Ishikawa (cell line): ENCODE results near the gene RASSF6.
A peak's percentile ranks its signal among the peaks of the same experiment; 100 is the strongest.

Source experiments
- CEBPB ChIP-seq: IDR thresholded peaks from 2 replicates; pipeline ENCODE4 v1.6.1; 2012
- CREB1 ChIP-seq: IDR thresholded peaks from 2 replicates; pipeline ENCODE4 v1.6.1; 2012; ENCODE audit warnings: low read depth
- EGR1 ChIP-seq: IDR thresholded peaks from 2 replicates; pipeline ENCODE4 v1.6.1; 2012
- EP300 ChIP-seq: IDR thresholded peaks from 2 replicates; pipeline ENCODE4 v1.6.1; 2012; ENCODE audit warnings: borderline replicate concordance
- FOXM1 ChIP-seq: IDR thresholded peaks from 2 replicates; pipeline ENCODE4 v1.6.1; 2012; ENCODE audit warnings: low read depth, borderline replicate concordance
- MAX ChIP-seq: IDR thresholded peaks from 2 replicates; pipeline ENCODE4 v1.6.1; 2012
- NFIC ChIP-seq: IDR thresholded peaks from 2 replicates; pipeline ENCODE4 v1.6.1; 2012
- RAD21 ChIP-seq: IDR thresholded peaks from 2 replicates; pipeline ENCODE4 v1.6.1; 2012; ENCODE audit warnings: low read depth
- REST ChIP-seq: IDR thresholded peaks from 2 replicates; pipeline ENCODE4 v1.6.1; 2012; ENCODE audit warnings: low read depth, mild to moderate bottlenecking
- TAF1 ChIP-seq: IDR thresholded peaks from 2 replicates; pipeline ENCODE4 v1.6.1; 2012; ENCODE audit warnings: low read depth, mild to moderate bottlenecking
- TCF12 ChIP-seq: IDR thresholded peaks from 2 replicates; pipeline ENCODE4 v1.6.1; 2012; ENCODE audit warnings: low read depth
- TEAD4 ChIP-seq: IDR thresholded peaks from 2 replicates; pipeline ENCODE4 v1.6.1; 2012
- USF1 ChIP-seq: IDR thresholded peaks from 2 replicates; pipeline ENCODE4 v1.6.1; 2012
- YY1 ChIP-seq: IDR thresholded peaks from 2 replicates; pipeline ENCODE4 v1.6.1; 2012; ENCODE audit warnings: low read depth
- ZBTB7A ChIP-seq: IDR thresholded peaks from 2 replicates; pipeline ENCODE4 v1.6.1; 2012; ENCODE audit warnings: low read depth

The RASSF6 gene

DNA sequence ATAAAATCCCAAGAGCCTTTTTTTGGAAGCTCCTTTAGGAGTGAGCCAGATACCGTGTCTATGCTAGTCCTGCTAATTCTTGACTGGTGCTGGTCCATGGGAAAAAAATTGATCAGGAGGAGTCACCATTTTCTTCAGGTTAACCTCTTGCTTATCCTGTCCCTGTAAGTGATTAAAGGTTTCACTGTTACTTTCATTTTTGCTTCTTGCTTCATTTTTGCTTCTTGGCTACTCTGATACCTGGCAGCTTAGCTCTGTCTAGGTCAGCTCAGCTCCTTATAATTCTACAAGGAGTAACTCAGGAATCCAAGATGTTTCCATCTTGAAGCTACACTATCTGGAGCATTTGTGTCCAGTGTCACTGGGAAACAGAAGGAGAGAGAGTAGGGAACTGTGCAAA is 93.0 kb downstream of the RASSF6 start:
- TF ChIP-seq RAD21 (no peak), CEBPB (no peak), TCF12 (no peak), EP300 (no peak), YY1 (no peak), EGR1 (no peak), FOXM1 (no peak)

DNA sequence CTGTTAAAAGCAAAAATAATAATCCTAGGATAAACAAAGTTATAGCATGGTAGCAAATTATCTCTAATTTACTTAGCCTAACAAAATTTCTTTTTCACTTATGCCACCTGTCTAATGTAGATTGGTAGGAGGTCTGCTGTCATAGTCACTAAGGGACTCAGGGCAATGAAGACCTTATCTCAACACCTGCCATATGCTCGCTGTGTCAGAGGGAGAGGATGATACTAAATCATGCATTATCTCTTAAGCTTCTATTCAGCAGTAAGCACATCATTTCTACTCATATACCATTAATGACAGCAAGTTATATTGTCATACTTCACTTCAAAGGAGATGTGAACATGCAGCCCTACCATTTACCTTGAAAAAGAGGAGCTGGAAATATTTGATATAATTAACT is 94.6 kb downstream of the RASSF6 start:
- no peak for TF ChIP-seq USF1
- TF ChIP-seq EGR1, result no peak
- TF ChIP-seq TEAD4, result no peak
- no peak for TF ChIP-seq YY1
- no peak for TF ChIP-seq CEBPB
- TF ChIP-seq RAD21, result no peak
- no peak for TF ChIP-seq REST
- TF ChIP-seq TAF1, result no peak
- no peak for TF ChIP-seq MAX
- TF ChIP-seq NFIC, result no peak
- TF ChIP-seq TCF12, result no peak
- no peak for TF ChIP-seq ZBTB7A
- no peak for TF ChIP-seq EP300
- no peak for TF ChIP-seq FOXM1
- TF ChIP-seq CREB1, result no peak

DNA sequence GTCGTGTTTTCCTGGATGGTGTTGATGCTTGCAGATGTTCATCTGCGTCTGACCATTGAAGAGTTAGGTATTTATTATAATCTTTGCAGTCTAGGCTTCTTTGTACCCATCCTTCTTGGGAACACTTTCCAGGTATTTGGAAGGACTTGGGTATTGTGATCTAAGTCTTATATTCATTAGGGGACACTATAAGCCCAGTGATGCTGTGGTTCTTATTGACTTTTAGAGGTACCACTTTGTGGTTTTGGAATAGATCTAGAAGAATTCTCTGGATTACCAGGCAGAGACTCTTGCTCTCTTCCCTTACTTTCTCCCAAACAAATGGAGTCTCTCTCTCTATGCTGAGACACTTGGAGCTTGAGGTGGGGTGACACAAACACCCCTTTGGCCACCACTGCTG is 97.1 kb downstream of the RASSF6 start:
- TF ChIP-seq ZBTB7A (no peak), NFIC (no peak), EGR1 (no peak), YY1 (no peak), RAD21 (peak; percentile 30), FOXM1 (no peak)
